ENCODE results near the gene RNASE8. TPM values are rescaled to one million over a fixed set of nuclear protein-coding genes. Genes with fewer than 3 reads are reported as not detected.

RNASE8 gene
- polyA plus RNA-seq, 3 donors: not detected

GRCh38 chr14:21096438-21096837 is 38.8 kb downstream of the RNASE8 start:
- Histone ChIP-seq H3K4me2 (replicated peaks; ENCODE audit: extremely low read depth, low read length, poor library complexity, severe bottlenecking) (no peak overlapping the region), H4K20me1 (ENCODE audit: insufficient read depth, low read length) (peaks cover 6% of the 10 kb centered on the region), H3K9me3 (replicated peaks in 1 of 2; ENCODE audit: control insufficient read depth in 1 of 2, insufficient read depth in 1 of 2, low read length in 2 of 2) (no peaks in the 10 kb centered on the region), H3K79me2 (ENCODE audit: insufficient read depth, low read length) (no peaks in the 10 kb centered on the region), H3K4me3 (replicated peaks in 1 of 3; ENCODE audit: low read depth in 2 of 3, low read length in 3 of 3) (no peak overlapping the region), H3K9ac (ENCODE audit: insufficient read depth, low read length, poor library complexity, severe bottlenecking) (no peak overlapping the region), H3K27me3 (ENCODE audit: control insufficient read depth in 2 of 2, insufficient read depth in 2 of 2, low read length in 2 of 2) (peaks cover 0 to 3% of the 10 kb centered on the region in 2 donors), H2AFZ (ENCODE audit: insufficient read depth, low read depth, low read length, poor library complexity, severe bottlenecking) (no peak overlapping the region), H3K27ac (ENCODE audit: low read depth in 1 of 2, low read length in 2 of 2) (no peak overlapping the region), H3K36me3 (replicated peaks in 1 of 2; ENCODE audit: control insufficient read depth in 1 of 2, insufficient read depth in 2 of 2, low read length in 2 of 2) (peaks cover 0 to 1% of the 10 kb centered on the region in 2 donors), H3K4me1 (ENCODE audit: control insufficient read depth in 1 of 2, insufficient read depth in 2 of 2, low read length in 2 of 2) (peaks cover 16 to 26% of the 10 kb centered on the region in 2 donors)
- no peak for TF ChIP-seq CTCF (IDR thresholded peaks at IDR 0.05)
- Mint-ChIP-seq H3K36me3 (peaks cover 2 to 3% of the 10 kb centered on the region in 2 donors), H3K27me3 (ENCODE audit: low read depth in 3 of 3) (peaks cover 4 to 16% (median 15%) of the 10 kb centered on the region in 3 donors), H3K4me1 (peaks cover 22% of the 10 kb centered on the region), H3K4me3 (no peak overlapping the region), H3K27ac (peak overlapping the region in 1 of 7 donors; percentile 58), H3K9me3 (peaks cover 0 to 2% (median 0%) of the 10 kb centered on the region in 7 donors)
- no peak for DNase-seq
- 100% methylated on average over 1 of the region's 3 CpGs for WGBS (ENCODE audit: insufficient coverage)
- intact Hi-C loops (cut with micrococcal nuclease): loop anchor here in 1 of 2 donors (10.0 kb wide), 1 partner anchor 412 kb away; the partner anchor contains the start of genes ANG and RNASE4

GRCh38 chr14:21096978-21097635 is 39.5 kb downstream of the RNASE8 start:
- 82% methylated on average over 4 of the region's 10 CpGs for WGBS (ENCODE audit: insufficient coverage)
- Histone ChIP-seq H3K9ac (ENCODE audit: insufficient read depth, low read length, poor library complexity, severe bottlenecking) (no peak overlapping the region), H3K27me3 (ENCODE audit: control insufficient read depth in 2 of 2, insufficient read depth in 2 of 2, low read length in 2 of 2) (peaks cover 0 to 3% of the 10 kb centered on the region in 2 donors), H3K36me3 (replicated peaks in 1 of 2; ENCODE audit: control insufficient read depth in 1 of 2, insufficient read depth in 2 of 2, low read length in 2 of 2) (no peaks in the 10 kb centered on the region), H3K4me3 (replicated peaks in 1 of 3; ENCODE audit: low read depth in 2 of 3, low read length in 3 of 3) (peak overlapping the region in 1 of 3 experiments; percentile 34), H3K4me2 (replicated peaks; ENCODE audit: extremely low read depth, low read length, poor library complexity, severe bottlenecking) (peak overlapping the region; percentile 54), H3K4me1 (ENCODE audit: control insufficient read depth in 1 of 2, insufficient read depth in 2 of 2, low read length in 2 of 2) (peaks cover 16 to 25% of the 10 kb centered on the region in 2 donors), H4K20me1 (ENCODE audit: insufficient read depth, low read length) (peaks cover 6% of the 10 kb centered on the region), H2AFZ (ENCODE audit: insufficient read depth, low read depth, low read length, poor library complexity, severe bottlenecking) (no peak overlapping the region), H3K9me3 (replicated peaks in 1 of 2; ENCODE audit: control insufficient read depth in 1 of 2, insufficient read depth in 1 of 2, low read length in 2 of 2) (no peaks in the 10 kb centered on the region), H3K79me2 (ENCODE audit: insufficient read depth, low read length) (no peaks in the 10 kb centered on the region), H3K27ac (ENCODE audit: low read depth in 1 of 2, low read length in 2 of 2) (no peak overlapping the region)
- no peak for DNase-seq
- Mint-ChIP-seq H3K27me3 (ENCODE audit: low read depth in 3 of 3) (peaks cover 4 to 18% (median 18%) of the 10 kb centered on the region in 3 donors), H3K27ac (peak overlapping the region in 4 of 7 donors; percentile 57 to 91 (median 66)), H3K36me3 (no peaks in the 10 kb centered on the region), H3K9me3 (peaks cover 0 to 2% (median 0%) of the 10 kb centered on the region in 7 donors), H3K4me1 (peaks cover 22% of the 10 kb centered on the region), H3K4me3 (peak overlapping the region; percentile 79 to 85)
- no peak for TF ChIP-seq CTCF (IDR thresholded peaks at IDR 0.05)
- intact Hi-C loops (cut with micrococcal nuclease): loop anchor here in 1 of 2 donors (10.0 kb wide), 1 partner anchor 412 kb away; the partner anchor contains the start of genes ANG and RNASE4

All from CD14-positive monocyte (primary cell).